Activated B cell treated with CpG ODN at 0.5 μM for 24 hours (primary cell): ENCODE measurements around the gene ROPN1B. TPM values are rescaled to one million over a fixed set of nuclear protein-coding genes. Genes with fewer than 3 reads are reported as not detected.
"Not testable (repeated sequence)": the region's sequence is repeated elsewhere in the genome, so short reads cannot be mapped to it uniquely, and the experiment has no call there.

Source experiments
- ATAC-seq: fragments of 200-7000 bp; cut with Tn5 transposase; one replicate; pipeline ENCODE4 v1.10.0; 2021; ENCODE audit warnings: low read depth, mild to moderate bottlenecking, moderate library complexity
- CTCF ChIA-PET: fragments of 350-600 bp; sonication (Branson Sonifier 250); formaldehyde crosslinking; loops from one replicate; lab custom pipeline; 2021; ENCODE audit warnings: antibody characterized with exemption; lab: Charles Lee
- POLR2A ChIA-PET: fragments of 350-600 bp; sonication (Branson Sonifier 250); formaldehyde crosslinking; loops from one replicate; lab custom pipeline; 2021; ENCODE audit warnings: antibody characterized with exemption; lab: Charles Lee
- DNase-seq: peaks from one replicate; pipeline ENCODE4 v3.0.0; 2022
- H3K27ac Mint-ChIP-seq: one replicate; pipeline ENCODE4 v1.8.0; 2020; ENCODE audit warnings: mixed read lengths
- H3K27me3 Mint-ChIP-seq: one replicate; pipeline ENCODE4 v1.8.0; 2021; ENCODE audit warnings: mixed read lengths
- H3K36me3 Mint-ChIP-seq: one replicate; pipeline ENCODE4 v1.8.0; 2021; ENCODE audit warnings: low read depth, mixed read lengths
- H3K4me1 Mint-ChIP-seq: one replicate; pipeline ENCODE4 v1.8.0; 2021; ENCODE audit warnings: mixed read lengths
- H3K4me3 Mint-ChIP-seq: one replicate; pipeline ENCODE4 v1.8.0; 2020; ENCODE audit warnings: mild to moderate bottlenecking, mixed read lengths
- H3K9me3 Mint-ChIP-seq: one replicate; pipeline ENCODE4 v1.8.0; 2020; ENCODE audit warnings: mixed read lengths
- intact Hi-C: fragments of 100-400 bp; cut with micrococcal nuclease; formaldehyde crosslinking; loops from one replicate; pipeline ENCODE4 v1.15.1; 2024
- total RNA-seq: library from RNA; stranded (reverse); gene quantifications from 2 replicates; pipeline ENCODE4 v1.2.3, GENCODE V29; 2022

The ROPN1B gene
- not detected in 2 replicates for total RNA-seq

- CTCF ChIA-PET, H3K36me3 Mint-ChIP-seq, H3K9me3 Mint-ChIP-seq, H3K4me1 Mint-ChIP-seq, intact Hi-C loops, H3K27ac Mint-ChIP-seq, DNase-seq, POLR2A ChIA-PET: not testable (repeated sequence)
- ATAC-seq: peak; percentile 78
- Mint-ChIP-seq H3K4me3 (peak within 1 kb of the TSS; percentile 45), H3K27me3 (peaks cover 20% of the 10 kb centered on the region)
Observed at GRCh38 chr3:125968701-125969592, at the start of gene ROPN1B. ROPN1B (plus strand) TSS chr3:125969178; CDS start chr3:125972055, 2,877 bp downstream.

- POLR2A ChIA-PET, H3K9me3 Mint-ChIP-seq, H3K27ac Mint-ChIP-seq, CTCF ChIA-PET, H3K36me3 Mint-ChIP-seq, H3K27me3 Mint-ChIP-seq, H3K4me3 Mint-ChIP-seq, DNase-seq, ATAC-seq, H3K4me1 Mint-ChIP-seq: not testable (repeated sequence)
- intact Hi-C loops: loop anchor here (5.0 kb wide), 1 partner anchor 277 kb away; no protein-coding TSS in a partner anchor
Observed at GRCh38 chr3:125920191-125920590, 48.8 kb upstream of the ROPN1B start.

GRCh38 chr3:125920751-125921279 lies 48.2 kb upstream of the ROPN1B start:
- CTCF ChIA-PET, H3K27ac Mint-ChIP-seq, H3K4me3 Mint-ChIP-seq, ATAC-seq, H3K36me3 Mint-ChIP-seq, DNase-seq, POLR2A ChIA-PET, H3K4me1 Mint-ChIP-seq, H3K9me3 Mint-ChIP-seq, H3K27me3 Mint-ChIP-seq: not testable (repeated sequence)
- intact Hi-C loops: loop anchor here (5.0 kb wide), 1 partner anchor 276 kb away; no protein-coding TSS in a partner anchor

DNA sequence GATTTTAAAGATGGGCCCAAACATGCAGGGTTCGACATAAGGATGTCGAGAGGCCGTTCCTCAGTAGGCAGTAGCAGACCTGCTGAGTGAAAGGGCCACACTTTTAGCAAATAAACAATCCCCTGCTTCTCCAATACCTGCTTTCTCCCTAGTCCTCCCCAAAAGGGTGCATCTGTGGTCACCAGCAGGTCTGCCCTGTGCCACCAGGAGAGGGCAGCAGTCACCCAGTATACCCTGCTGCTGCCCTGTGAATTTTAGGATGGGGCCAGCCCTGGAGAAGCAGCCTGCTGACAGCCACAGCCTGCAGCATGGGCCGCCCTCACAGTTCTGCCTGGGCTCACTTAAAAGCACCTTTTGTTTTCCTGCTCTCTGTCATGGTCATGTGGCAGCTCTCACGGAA lies 47.3 kb upstream of the ROPN1B start:
- H3K27me3 Mint-ChIP-seq, H3K9me3 Mint-ChIP-seq, POLR2A ChIA-PET, DNase-seq, H3K27ac Mint-ChIP-seq, CTCF ChIA-PET, H3K4me3 Mint-ChIP-seq, ATAC-seq, H3K4me1 Mint-ChIP-seq, H3K36me3 Mint-ChIP-seq: not testable (repeated sequence)
- intact Hi-C loops: loop anchor here (5.0 kb wide), 1 partner anchor 276 kb away; no protein-coding TSS in a partner anchor

- H3K9me3 Mint-ChIP-seq, CTCF ChIA-PET, H3K4me1 Mint-ChIP-seq, DNase-seq, ATAC-seq, POLR2A ChIA-PET, H3K27ac Mint-ChIP-seq, H3K4me3 Mint-ChIP-seq, H3K36me3 Mint-ChIP-seq, H3K27me3 Mint-ChIP-seq: not testable (repeated sequence)
- intact Hi-C loops: loop anchor here (5.0 kb wide), 1 partner anchor 274 kb away; no protein-coding TSS in a partner anchor
Observed at GRCh38 chr3:125923324-125924115, 45.5 kb upstream of the ROPN1B start.

DNA sequence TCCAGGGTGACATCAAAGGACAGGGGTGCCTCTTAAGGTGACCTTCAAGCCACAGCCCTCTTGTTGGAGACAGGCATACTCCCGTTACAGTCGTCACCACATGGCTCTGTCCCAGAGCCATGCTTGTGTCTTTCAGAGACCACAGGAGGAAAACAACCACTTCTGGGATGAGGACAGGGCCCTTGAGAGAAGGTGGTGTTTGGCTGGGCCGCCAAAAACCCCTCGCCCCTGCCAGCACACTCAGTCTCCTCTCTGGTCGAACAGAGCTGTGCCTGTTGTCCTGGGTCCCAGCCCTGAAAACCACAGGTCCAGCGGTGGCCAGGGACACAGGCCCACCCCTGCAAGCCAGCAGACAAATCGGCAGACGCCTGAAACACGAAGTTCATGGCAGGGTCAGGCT lies 44.7 kb upstream of the ROPN1B start:
- POLR2A ChIA-PET, ATAC-seq, H3K4me1 Mint-ChIP-seq, CTCF ChIA-PET, H3K4me3 Mint-ChIP-seq, H3K36me3 Mint-ChIP-seq, H3K9me3 Mint-ChIP-seq, DNase-seq, H3K27ac Mint-ChIP-seq, H3K27me3 Mint-ChIP-seq: not testable (repeated sequence)
- intact Hi-C loops: loop anchor here (5.0 kb wide), 1 partner anchor 273 kb away; no protein-coding TSS in a partner anchor

- DNase-seq, intact Hi-C loops, H3K4me1 Mint-ChIP-seq: not testable (repeated sequence)
Observed at GRCh38 chr3:125925727-125926126, 43.3 kb upstream of the ROPN1B start.

GRCh38 chr3:125928771-125929545 lies 40.0 kb upstream of the ROPN1B start:
- CTCF ChIA-PET: interaction anchor here (1.0 kb wide), 1 partner anchor 269 kb away, joined by 5 read pairs; no protein-coding TSS in a partner anchor
- H3K27me3 Mint-ChIP-seq, ATAC-seq, intact Hi-C loops, H3K4me1 Mint-ChIP-seq, H3K9me3 Mint-ChIP-seq, H3K4me3 Mint-ChIP-seq, H3K36me3 Mint-ChIP-seq, POLR2A ChIA-PET, H3K27ac Mint-ChIP-seq: not testable (repeated sequence)
- DNase-seq: peak; percentile 36

More at GRCh38 chr3:125925727-125926126, 43.3 kb upstream of the ROPN1B start:
- CTCF ChIA-PET, H3K9me3 Mint-ChIP-seq, H3K27me3 Mint-ChIP-seq, H3K4me3 Mint-ChIP-seq, ATAC-seq, H3K36me3 Mint-ChIP-seq, H3K27ac Mint-ChIP-seq, POLR2A ChIA-PET: not testable (repeated sequence)

DNA sequence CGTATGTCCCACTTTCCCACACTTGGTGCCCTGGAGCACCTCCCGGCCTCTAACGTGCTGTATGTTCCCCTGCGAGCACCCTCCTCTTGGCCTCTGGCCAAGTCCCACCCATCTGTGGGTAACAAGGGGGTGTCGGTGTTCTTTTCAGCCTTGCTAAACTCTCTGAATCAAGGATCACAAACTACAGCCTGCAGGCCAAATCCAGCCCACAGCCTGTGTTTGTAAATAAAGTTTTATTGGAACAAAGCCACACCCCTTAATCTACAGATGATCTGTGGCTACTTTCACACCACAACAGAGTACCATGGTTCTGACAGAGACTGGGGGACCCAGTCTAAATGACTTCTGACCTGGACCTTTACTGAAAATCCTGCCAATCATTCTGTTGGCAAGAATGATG lies 39.2 kb upstream of the ROPN1B start:
- CTCF ChIA-PET: interaction anchor here (1.0 kb wide), 1 partner anchor 268 kb away, joined by 5 read pairs; no protein-coding TSS in a partner anchor
- H3K4me1 Mint-ChIP-seq, POLR2A ChIA-PET, H3K36me3 Mint-ChIP-seq, H3K4me3 Mint-ChIP-seq, H3K9me3 Mint-ChIP-seq, H3K27ac Mint-ChIP-seq, intact Hi-C loops, DNase-seq, ATAC-seq, H3K27me3 Mint-ChIP-seq: not testable (repeated sequence)

DNA sequence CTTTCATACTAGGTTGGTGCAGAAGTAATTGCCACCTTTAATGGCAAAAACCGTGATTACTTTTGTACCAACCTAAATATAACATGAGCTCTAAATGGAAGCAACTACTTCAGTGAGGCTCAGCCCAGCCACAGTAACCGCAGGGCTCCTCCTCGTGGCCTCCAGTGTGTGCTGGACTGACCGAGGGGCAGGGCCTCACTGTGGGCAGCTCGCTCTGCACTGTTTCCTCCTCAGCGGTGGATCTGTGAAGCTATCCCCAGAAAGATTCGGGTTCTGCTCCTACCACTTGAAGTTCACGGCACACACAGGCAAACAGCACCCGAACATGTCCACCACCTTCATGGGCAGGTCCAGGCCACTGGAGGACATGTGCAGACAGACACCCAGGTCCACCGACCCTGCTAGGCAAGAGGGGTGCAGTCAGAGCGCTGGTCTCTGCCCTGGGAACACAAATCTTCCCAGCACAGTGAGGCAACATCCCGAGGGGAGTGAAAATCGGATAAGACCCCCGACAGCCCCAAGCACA lies 37.6 kb upstream of the ROPN1B start:
- DNase-seq, H3K27ac Mint-ChIP-seq, H3K9me3 Mint-ChIP-seq, POLR2A ChIA-PET, H3K4me1 Mint-ChIP-seq, CTCF ChIA-PET, H3K4me3 Mint-ChIP-seq, H3K36me3 Mint-ChIP-seq, intact Hi-C loops, ATAC-seq, H3K27me3 Mint-ChIP-seq: not testable (repeated sequence)
